Measurements from ENCODE around the gene NAV1. TPM values are rescaled to one million over a fixed set of nuclear protein-coding genes. Genes with fewer than 3 reads are reported as not detected.

NAV1 gene
- polyA plus RNA-seq, 1 donor = 21.6 TPM

DNA sequence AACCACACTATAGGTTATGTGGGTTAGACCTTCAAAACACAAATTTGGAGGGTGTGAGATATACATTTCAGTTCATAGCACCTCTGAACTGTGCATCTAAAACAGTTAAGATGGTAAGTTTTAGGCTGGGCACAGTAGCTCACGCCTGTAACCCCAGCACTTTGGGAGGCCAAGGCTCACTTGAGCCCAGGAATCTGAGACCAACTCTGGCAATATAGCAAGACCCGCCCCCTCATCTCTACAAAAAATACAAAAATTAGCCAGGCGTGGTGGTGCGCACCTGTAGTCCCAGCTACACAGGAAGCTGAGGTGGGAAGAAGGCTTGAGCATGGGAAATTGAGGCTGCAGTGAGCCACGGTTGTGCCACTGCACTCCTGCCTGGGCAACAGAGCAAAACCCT, 47.9 kb downstream of the NAV1 start:
- no peak for DNase-seq

DNA sequence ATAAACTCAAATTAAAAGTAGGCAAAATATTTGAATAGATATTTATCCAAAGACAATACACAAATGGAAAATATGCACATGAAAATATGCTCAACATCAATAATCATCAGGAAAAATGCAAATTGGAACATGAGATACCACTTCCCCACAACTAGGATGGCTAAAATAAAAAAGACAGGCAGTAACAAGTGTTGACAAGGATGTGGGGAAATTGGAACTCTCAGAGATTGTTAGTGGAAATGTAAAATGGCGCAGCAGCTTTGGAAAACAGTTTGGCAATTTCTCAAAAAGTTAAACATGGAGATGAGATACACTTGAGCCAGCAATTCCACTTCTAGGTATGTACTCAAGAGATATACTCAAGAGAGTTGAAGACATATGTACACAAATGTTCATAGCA, 48.8 kb downstream of the NAV1 start:
- DNase-seq = no peak

Other genes with a start within 250 kb of the NAV1 start
- 56.4 TPM for gene TNNT2, start 161.4 kb upstream of the NAV1 start, polyA plus RNA-seq (ENCODE audit: insufficient read length)
- gene LAD1, start 139.8 kb upstream of the NAV1 start, polyA plus RNA-seq (ENCODE audit: insufficient read length) = 28.4 TPM
- 58.4 TPM for gene TNNI1, start 117.4 kb upstream of the NAV1 start, polyA plus RNA-seq (ENCODE audit: insufficient read length)
- gene PHLDA3, start 69.9 kb upstream of the NAV1 start, polyA plus RNA-seq (ENCODE audit: insufficient read length) = 9.6 TPM
- 134 TPM for gene CSRP1, start 32.0 kb upstream of the NAV1 start, polyA plus RNA-seq (ENCODE audit: insufficient read length)

Data from left kidney (tissue), 2 donors.